Natural killer cell (primary cell): ENCODE measurements around the gene NEMF. TPM values are rescaled to one million over a fixed set of nuclear protein-coding genes. Genes with fewer than 3 reads are reported as not detected.

Experiments used
- ATAC-seq, 3 donors: fragments of 150-1000 bp in 2 of 3; fragments of 200-7000 bp in 1 of 3; cut with Tn5 transposase; 1 replicate in 1 of 3; 2 replicates in 2 of 3; pipeline ENCODE4 v1.10.0; 2021; ENCODE audit warnings: mild to moderate bottlenecking in 2 of 3, moderate library complexity in 2 of 3
- DNase-seq, 2 donors: peaks; one replicate each; pipeline versions ENCODE4 v3.0.0 to v3.0.0-alpha.2; 2013 to 2021; ENCODE audit warnings: mixed read lengths in 1 of 2
- H3K27ac ChIP-seq: one replicate; pipeline ENCODE4 v1.5.1; 2013; ENCODE audit warnings: mild to moderate bottlenecking, low read length
- H3K27me3 ChIP-seq: one replicate; pipeline ENCODE4 v1.6.1; 2013; ENCODE audit warnings: low read length; ENCODE audit not compliant: control insufficient read depth, insufficient read depth
- H3K36me3 ChIP-seq: one replicate; pipeline ENCODE4 v1.6.1; 2013; ENCODE audit warnings: low read length; ENCODE audit not compliant: control insufficient read depth, insufficient read depth
- H3K4me1 ChIP-seq: one replicate; pipeline ENCODE4 v1.6.1; 2013; ENCODE audit warnings: low read length; ENCODE audit not compliant: control insufficient read depth, insufficient read depth
- H3K4me3 ChIP-seq: one replicate; pipeline ENCODE4 v1.5.1; 2013; ENCODE audit warnings: low read length
- H3K9me3 ChIP-seq: one replicate; pipeline ENCODE4 v1.6.1; 2013; ENCODE audit warnings: low read length; ENCODE audit not compliant: control insufficient read depth, insufficient read depth
- H3K27ac Mint-ChIP-seq, 2 donors: one replicate each; pipeline ENCODE4 v1.8.0; 2022; ENCODE audit warnings: mild to moderate bottlenecking in 2 of 2, mixed read lengths in 2 of 2, moderate library complexity in 1 of 2
- H3K27me3 Mint-ChIP-seq, 2 donors: one replicate each; pipeline ENCODE4 v1.8.0; 2022; ENCODE audit warnings: low read depth in 2 of 2, mixed read lengths in 2 of 2
- H3K36me3 Mint-ChIP-seq: one replicate; pipeline ENCODE4 v1.8.0; 2022; ENCODE audit warnings: mixed read lengths
- H3K4me1 Mint-ChIP-seq, 2 donors: one replicate each; pipeline ENCODE4 v1.8.0; 2022; ENCODE audit warnings: mixed read lengths in 2 of 2
- H3K4me3 Mint-ChIP-seq: one replicate; pipeline ENCODE4 v1.8.0; 2022; ENCODE audit warnings: mild to moderate bottlenecking, moderate library complexity, mixed read lengths
- H3K9me3 Mint-ChIP-seq, 2 donors: one replicate each; pipeline ENCODE4 v1.8.0; 2022; ENCODE audit warnings: mixed read lengths in 2 of 2
- CTCF ChIP-seq: fragments of 200-600 bp; IDR thresholded peaks from one replicate; pipeline ENCODE4 v1.8.0; 2022; ENCODE audit warnings: antibody characterized with exemption
- WGBS: methylation state at CpG from one replicate; pipeline ENCODE4 v1.1.7; 2013; ENCODE audit warnings: missing lambda C conversion rate; ENCODE audit not compliant: insufficient coverage; 5-methylcytosine and 5-hydroxymethylcytosine counted together
- intact Hi-C: fragments of 100-400 bp; cut with micrococcal nuclease; formaldehyde crosslinking; loops from one replicate; pipeline ENCODE4 v1.14.2; 2022
- total RNA-seq, 4 donors: library from RNA; stranded (reverse); fragments of 120-200 nt in 1 of 4; gene quantifications; one replicate each; pipeline versions ENCODE4 v1.2.3 to v1.2.4, GENCODE V29; 2013 to 2022

NEMF gene
- total RNA-seq, 3 donors from 2014 or later (not counting 1 experiment from before 2014, with no cell fraction given), result 120 to 126 (median 122) TPM

GRCh38 chr14:49853158-49853477 lies 530 bp upstream of the NEMF start:
- Mint-ChIP-seq H3K36me3 (peaks cover 6% of the 10 kb centered on the region), H3K27ac (peak overlapping the region; percentile 93 to 98), H3K4me3 (peak overlapping the region; percentile 92), H3K27me3 (no peaks in the 10 kb centered on the region), H3K4me1 (peaks cover 38 to 45% of the 10 kb centered on the region in 2 donors), H3K9me3 (no peaks in the 10 kb centered on the region)
- ATAC-seq (peak in 1 of 3 donors; percentile 3), DNase-seq (no peak)
- Histone ChIP-seq H3K27me3 (no peaks in the 10 kb centered on the region), H3K36me3 (peaks cover 19% of the 10 kb centered on the region), H3K4me1 (peaks cover 13% of the 10 kb centered on the region), H3K4me3 (peak overlapping the region; percentile 84), H3K9me3 (no peaks in the 10 kb centered on the region), H3K27ac (peak overlapping the region; percentile 86)
- intact Hi-C loops, result loop anchor here (1.0 to 2.0 kb wide), 4 partner anchors 9 to 680 kb away; partner anchors contain the start of genes DNAAF2 and MAP4K5
- WGBS, result under 1% methylated on average over 14 of the region's 14 CpGs
- TF ChIP-seq CTCF, result peak; percentile 28

- Mint-ChIP-seq H3K4me3 (peak overlapping the region; percentile 92), H3K27ac (peak overlapping the region; percentile 93 to 98), H3K36me3 (peaks cover 6% of the 10 kb centered on the region), H3K4me1 (peaks cover 38 to 45% of the 10 kb centered on the region in 2 donors), H3K27me3 (no peaks in the 10 kb centered on the region), H3K9me3 (no peaks in the 10 kb centered on the region)
- ATAC-seq (no peak), DNase-seq (no peak)
- Histone ChIP-seq H3K4me1 (peaks cover 13% of the 10 kb centered on the region), H3K27me3 (no peaks in the 10 kb centered on the region), H3K36me3 (peaks cover 24% of the 10 kb centered on the region), H3K4me3 (peak overlapping the region; percentile 84), H3K27ac (peak overlapping the region; percentile 86), H3K9me3 (no peaks in the 10 kb centered on the region)
- WGBS, result 9% methylated on average over 5 of the region's 7 CpGs
- TF ChIP-seq CTCF, result no peak
- intact Hi-C loops, result loop anchor here (2.0 kb wide), 2 partner anchors 217 to 681 kb away; partner anchors contain the start of genes DNAAF2 and MAP4K5
Measured at GRCh38 chr14:49851813-49852212, 775 bp downstream of the NEMF start.

GRCh38 chr14:49849213-49849847 lies 3.3 kb downstream of the NEMF start:
- no peaks in the 10 kb centered on the region for H3K9me3 Mint-ChIP-seq
- no peak for TF ChIP-seq CTCF
- no peaks in the 10 kb centered on the region for H3K27me3 Mint-ChIP-seq
- H3K9me3 ChIP-seq, result no peaks in the 10 kb centered on the region
- peaks cover 12% of the 10 kb centered on the region for H3K36me3 Mint-ChIP-seq
- peaks cover 13% of the 10 kb centered on the region for H3K4me1 ChIP-seq
- H3K4me1 Mint-ChIP-seq, result peaks cover 38 to 45% of the 10 kb centered on the region in 2 donors
- H3K4me3 ChIP-seq, result no peak overlapping the region
- H3K4me3 Mint-ChIP-seq, result no peak overlapping the region
- WGBS, result no CpG with 5 or more reads among the region's 1 CpG
- peak overlapping the region; percentile 29 to 98 for H3K27ac Mint-ChIP-seq
- no peak for ATAC-seq
- DNase-seq, result no peak
- H3K27me3 ChIP-seq, result no peaks in the 10 kb centered on the region
- H3K36me3 ChIP-seq, result peaks cover 42% of the 10 kb centered on the region
- intact Hi-C loops, result no loop called here
- no peak overlapping the region for H3K27ac ChIP-seq

GRCh38 chr14:49828640-49829039 lies 23.9 kb downstream of the NEMF start:
- no CpG with 5 or more reads among the region's 2 CpGs for WGBS

More at GRCh38 chr14:49828640-49829039, 23.9 kb downstream of the NEMF start:
- Mint-ChIP-seq H3K9me3 (no peaks in the 10 kb centered on the region), H3K27ac (no peak overlapping the region), H3K4me1 (peaks cover 0 to 5% of the 10 kb centered on the region in 2 donors), H3K36me3 (peaks cover 47% of the 10 kb centered on the region), H3K4me3 (no peak overlapping the region), H3K27me3 (no peaks in the 10 kb centered on the region)
- H3K9me3 ChIP-seq, result no peaks in the 10 kb centered on the region
- ATAC-seq, result no peak
- intact Hi-C loops, result no loop called here
- no peaks in the 10 kb centered on the region for H3K27me3 ChIP-seq
- no peak for DNase-seq
- TF ChIP-seq CTCF, result no peak
- no peaks in the 10 kb centered on the region for H3K4me1 ChIP-seq
- H3K4me3 ChIP-seq, result no peak overlapping the region
- H3K36me3 ChIP-seq, result peaks cover 76% of the 10 kb centered on the region
- H3K27ac ChIP-seq, result no peak overlapping the region
